ENCODE measurements around the gene DCHS2.

GRCh38 chr4:154455111-154455510, 36.5 kb downstream of the DCHS2 start:
- TF ChIP-seq SUZ12 (IDR thresholded peaks at IDR 0.05; ENCODE audit: extremely low read depth, insufficient read depth, insufficient read length), result no peak
- TF ChIP-seq YY1 (IDR thresholded peaks at IDR 0.05; ENCODE audit: insufficient read depth, insufficient read length), result no peak
- no peak for TF ChIP-seq ZNF274 (IDR thresholded peaks at IDR 0.05; ENCODE audit: low read depth, low read length)

All from NT2/D1 (cell line).